H1 (cell line): ENCODE measurements around the gene TRIM44. TPM values are rescaled to one million over a fixed set of nuclear protein-coding genes. Genes with fewer than 3 reads are reported as not detected.

Source experiments
- CTCF ChIA-PET: fragments of 300-600 bp; sonication (Branson Sonifier 250); formaldehyde crosslinking; loops from one replicate; lab custom pipeline; 2021; ENCODE audit not compliant: partially characterized antibody; lab: Charles Lee
- POLR2A ChIA-PET: fragments of 300-600 bp; sonication (Branson Sonifier 250); formaldehyde crosslinking; loops from one replicate; lab custom pipeline; 2021; ENCODE audit warnings: inconsistent platforms; ENCODE audit not compliant: partially characterized antibody; lab: Charles Lee
- DNase-seq, 2 experiments: peaks; one replicate each; pipeline versions ENCODE4 v3.0.0 to v3.0.0-alpha.2; 2010 to 2022; ENCODE audit warnings: low spot score in 2 of 2, low read depth in 1 of 2, mixed read lengths in 1 of 2
- FAIRE-seq: peaks from 2 replicates; lab custom pipeline; 2011; peaks lifted over from hg19 to GRCh38; lab: Jason Lieb, UNC
- H2AFZ ChIP-seq: 2 replicates; pipeline ENCODE4 v1.8.1; 2012; ENCODE audit warnings: low read length, inconsistent platforms
- H2AK5ac ChIP-seq: 2 replicates; pipeline ENCODE4 v1.6.1; 2013; ENCODE audit warnings: low read depth, low read length
- H2BK120ac ChIP-seq: replicated peaks from 2 replicates; pipeline ENCODE3; 2013; ENCODE audit warnings: low read depth, low read length, inconsistent platforms
- H2BK12ac ChIP-seq: 2 replicates; pipeline ENCODE4 v1.6.1; 2013; ENCODE audit warnings: low read depth, low read length
- H2BK15ac ChIP-seq: 2 replicates; pipeline ENCODE4 v1.6.1; 2013; ENCODE audit warnings: low read length
- H2BK20ac ChIP-seq: 2 replicates; pipeline ENCODE4 v1.6.1; 2013; ENCODE audit warnings: low read length
- H2BK5ac ChIP-seq: 2 replicates; pipeline ENCODE4 v1.6.1; 2013; ENCODE audit warnings: low read depth, low read length
- H3K14ac ChIP-seq: 2 replicates; pipeline ENCODE4 v1.6.1; 2013; ENCODE audit warnings: inconsistent platforms; ENCODE audit not compliant: insufficient read length
- H3K18ac ChIP-seq: 2 replicates; pipeline ENCODE4 v1.6.1; 2013; ENCODE audit warnings: low read length; ENCODE audit errors: extremely low read depth
- H3K23ac ChIP-seq: 2 replicates; pipeline ENCODE4 v1.6.1; 2013; ENCODE audit warnings: inconsistent platforms; ENCODE audit not compliant: insufficient read length
- H3K23me2 ChIP-seq: 2 replicates; pipeline ENCODE4 v1.6.1; 2013; ENCODE audit warnings: low read depth, low read length
- H3K27ac ChIP-seq: 2 replicates; pipeline ENCODE4 v1.6.1; 2011; ENCODE audit warnings: low read depth, low read length, inconsistent platforms
- H3K27me3 ChIP-seq, 4 experiments: replicated peaks in 1 of 4; 1 replicate in 1 of 4; 2 replicates in 3 of 4; pipeline versions ENCODE4 v1.6.1 to v1.8.1; 2011 to 2013; ENCODE audit warnings: low read length in 3 of 4, mild to moderate bottlenecking in 3 of 4, inconsistent platforms in 2 of 4, mixed read lengths in 2 of 4, moderate library complexity in 1 of 4; ENCODE audit not compliant: control insufficient read depth in 3 of 4, insufficient read depth in 3 of 4; ENCODE audit errors: extremely low read depth in 1 of 4
- H3K36me3 ChIP-seq, 4 experiments: 2 replicates each; pipeline versions ENCODE4 v1.6.1 to v1.8.1; 2011 to 2013; ENCODE audit warnings: mild to moderate bottlenecking in 4 of 4, low read length in 3 of 4, moderate library complexity in 2 of 4, control low read depth in 1 of 4, inconsistent platforms in 1 of 4; ENCODE audit not compliant: insufficient read depth in 4 of 4, control insufficient read depth in 2 of 4
- H3K4ac ChIP-seq: replicated peaks from 2 replicates; pipeline ENCODE3; 2013; ENCODE audit warnings: low read length, low read depth, mixed read lengths, inconsistent platforms; ENCODE audit not compliant: insufficient read length
- H3K4me1 ChIP-seq, 4 experiments: replicated peaks in 1 of 4; 1 replicate in 1 of 4; 2 replicates in 3 of 4; pipeline versions ENCODE4 v1.6.1 to v1.8.1; 2011 to 2013; ENCODE audit warnings: low read length in 3 of 4, inconsistent platforms in 2 of 4, mixed read lengths in 1 of 4; ENCODE audit not compliant: insufficient read depth in 4 of 4, control insufficient read depth in 3 of 4
- H3K4me2 ChIP-seq, 2 experiments: 2 replicates each; pipeline versions ENCODE4 v1.6.1 to v1.8.1; 2011 to 2013; ENCODE audit warnings: low read depth in 2 of 2, low read length in 2 of 2, control low read depth in 1 of 2, inconsistent platforms in 1 of 2, mild to moderate bottlenecking in 1 of 2; ENCODE audit not compliant: insufficient read depth in 1 of 2
- H3K4me3 ChIP-seq, 4 experiments: fragments of 200-600, 300-600 bp in 1 of 4; sonication (generic), shearing (Covaris generic), sonication (Bioruptor Twin) in 1 of 4; 2 replicates each; pipeline versions ENCODE4 v1.5.1 to v1.8.1; 2011 to 2016; ENCODE audit warnings: low read length in 4 of 4, low read depth in 3 of 4, control low read depth in 2 of 4, inconsistent platforms in 2 of 4, mild to moderate bottlenecking in 2 of 4, mixed read lengths in 1 of 4, moderate library complexity in 1 of 4; ENCODE audit not compliant: insufficient read depth in 2 of 4; ENCODE audit errors: extremely low read depth in 1 of 4
- H3K56ac ChIP-seq: replicated peaks from 2 replicates; pipeline ENCODE3; 2013; ENCODE audit warnings: low read depth, mild to moderate bottlenecking, mixed read lengths, low read length, inconsistent platforms; ENCODE audit not compliant: insufficient read length
- H3K79me1 ChIP-seq: 2 replicates; pipeline ENCODE4 v1.6.1; 2013; ENCODE audit warnings: low read depth, low read length, control low read depth
- H3K79me2 ChIP-seq, 2 experiments: 2 replicates each; pipeline versions ENCODE4 v1.6.1 to v1.8.1; 2012 to 2013; ENCODE audit warnings: low read length in 2 of 2, mild to moderate bottlenecking in 2 of 2, inconsistent platforms in 1 of 2; ENCODE audit not compliant: insufficient read depth in 2 of 2, control insufficient read depth in 1 of 2
- H3K9ac ChIP-seq, 4 experiments: replicated peaks in 1 of 4; 1 replicate in 1 of 4; 2 replicates in 3 of 4; pipeline versions ENCODE4 v1.6.1 to v1.8.1; 2011 to 2013; ENCODE audit warnings: low read depth in 3 of 4, low read length in 3 of 4, control low read depth in 2 of 4, mild to moderate bottlenecking in 2 of 4, moderate library complexity in 2 of 4, inconsistent platforms in 1 of 4; ENCODE audit errors: extremely low read depth in 1 of 4
- H3K9me3 ChIP-seq, 2 experiments: 2 replicates each; pipeline versions ENCODE4 v1.6.1 to v1.8.1; 2012 to 2013; ENCODE audit warnings: mild to moderate bottlenecking in 2 of 2, moderate library complexity in 2 of 2, control low read depth in 1 of 2, inconsistent platforms in 1 of 2, low read depth in 1 of 2, low read length in 1 of 2, mixed read lengths in 1 of 2; ENCODE audit not compliant: insufficient read depth in 2 of 2
- H4K20me1 ChIP-seq, 2 experiments: replicated peaks in 1 of 2; 2 replicates each; pipeline versions ENCODE3 to v1.8.1; 2011 to 2013; ENCODE audit warnings: inconsistent platforms in 2 of 2, low read length in 2 of 2, mild to moderate bottlenecking in 1 of 2; ENCODE audit not compliant: insufficient read depth in 2 of 2, control insufficient read depth in 1 of 2
- H4K5ac ChIP-seq: 2 replicates; pipeline ENCODE4 v1.6.1; 2013; ENCODE audit warnings: low read length, low read depth, mixed read lengths, inconsistent platforms; ENCODE audit not compliant: insufficient read length
- H4K8ac ChIP-seq: 2 replicates; pipeline ENCODE4 v1.8.0; 2013; ENCODE audit warnings: mild to moderate bottlenecking, moderate library complexity, low read length, inconsistent platforms; ENCODE audit not compliant: insufficient read depth; ENCODE audit errors: extremely low read depth
- H4K91ac ChIP-seq: replicated peaks from 2 replicates; pipeline ENCODE3; 2013; ENCODE audit warnings: low read length, mixed read lengths, inconsistent platforms; ENCODE audit not compliant: insufficient read length
- CTBP2 ChIP-seq: IDR thresholded peaks from 2 replicates; pipeline ENCODE4 v1.7.0; 2011; ENCODE audit warnings: borderline replicate concordance, mild to moderate bottlenecking, moderate library complexity, mixed read lengths, low read length; ENCODE audit not compliant: insufficient read depth, insufficient read length
- CTCF ChIP-seq, 3 experiments: IDR thresholded peaks; 1 replicate in 2 of 3; 2 replicates in 1 of 3; pipeline versions ENCODE4 v1.5.1 to v1.6.1; 2011; ENCODE audit warnings: low read length in 3 of 3, mild to moderate bottlenecking in 3 of 3, inconsistent platforms in 2 of 3, low read depth in 1 of 3, moderate library complexity in 1 of 3; ENCODE audit not compliant: insufficient read depth in 1 of 3; ENCODE audit errors: control extremely low read depth in 1 of 3
- EZH2 ChIP-seq: fragments of 200-600 bp; sonication (generic); IDR thresholded peaks from 2 replicates; pipeline ENCODE4 v1.7.1; 2012; ENCODE audit warnings: low read depth, mild to moderate bottlenecking, moderate library complexity, low read length, inconsistent platforms; ENCODE audit not compliant: severe bottlenecking
- GABPA ChIP-seq: IDR thresholded peaks from 2 replicates; pipeline ENCODE4 v1.6.1; 2011; ENCODE audit warnings: mild to moderate bottlenecking, low read length, moderate library complexity, borderline replicate concordance; ENCODE audit not compliant: insufficient read depth
- NRF1 ChIP-seq: IDR thresholded peaks from 2 replicates; pipeline ENCODE4 v1.6.1; 2011; ENCODE audit warnings: mild to moderate bottlenecking, low read depth, low read length, improper control_type of control experiment
- WGBS, 2 experiments: shearing (Covaris generic) in 1 of 2; methylation state at CpG; one replicate each; pipeline versions ENCODE4 v1.1.6 to v1.1.7; 2013 to 2015; ENCODE audit warnings: low lambda C conversion rate in 2 of 2, mixed read lengths in 2 of 2, inconsistent platforms in 1 of 2, low coverage in 1 of 2, missing lambda C conversion rate in 1 of 2; ENCODE audit not compliant: insufficient replicate concordance in 2 of 2, insufficient coverage in 1 of 2, insufficient read length in 1 of 2; ENCODE audit errors: extremely low coverage in 1 of 2, missing lambda C conversion rate in 1 of 2; 5-methylcytosine and 5-hydroxymethylcytosine counted together
- polyA plus RNA-seq, 7 experiments: library from polyadenylated mRNA; depleted of rRNA in 3 of 7; stranded (reverse) in 5 of 7; unstranded in 2 of 7; fragments of >200 nt in 5 of 7; fragments of 200-250 nt in 2 of 7; gene quantifications; 1 replicate in 5 of 7; 2 replicates in 1 of 7; 4 replicates in 1 of 7; pipeline versions ENCODE4 v1.2.1 to v1.2.3, GENCODE V29; 2011 to 2013; ENCODE audit warnings: missing spikeins in 2 of 7, mixed read lengths in 2 of 7
- total RNA-seq: library from RNA; stranded (reverse); fragmentation: NEBNext Ultra II Directional; extraction: Animal tissue kit (Norgen Biotek cat#: 25700); gene quantifications from 2 replicates; pipeline ENCODE4 v1.2.1, GENCODE V29; 2021

Gene TRIM44
- total and polyA plus RNA-seq, 2 of the 8 experiments (the other 6 are each of a cell fraction or from before 2014, with no cell fraction given) = 13.9 to 34.4 TPM

GRCh38 chr11:35748644-35749043, 86.1 kb downstream of the TRIM44 start:
- TF ChIP-seq EZH2 (no peak), CTBP2 (no peak), GABPA (no peak), CTCF (IDR thresholded peaks at IDR 0.05; ENCODE audit: control extremely low read depth in 1 of 3, insufficient read depth in 1 of 3, low read depth in 1 of 3, low read length in 3 of 3) (no peak), NRF1 (no peak)
- Histone ChIP-seq H2AK5ac (no peak overlapping the region), H3K4ac (no peak overlapping the region), H3K4me3 (no peak overlapping the region), H2BK12ac (no peak overlapping the region), H2BK5ac (no peak overlapping the region), H2BK15ac (no peak overlapping the region), H3K4me1 (peaks cover 0 to 6% (median under 1%) of the 10 kb centered on the region in 4 experiments; a peak in 2 of 7 replicates), H3K79me1 (no peaks in the 10 kb centered on the region), H3K27me3 (no peaks in the 10 kb centered on the region), H3K4me2 (no peak overlapping the region), H3K23me2 (no peaks in the 10 kb centered on the region), H3K36me3 (no peaks in the 10 kb centered on the region), H4K8ac (no peak overlapping the region), H3K9me3 (no peaks in the 10 kb centered on the region), H3K56ac (no peak overlapping the region), H2AFZ (no peak overlapping the region), H4K20me1 (no peaks in the 10 kb centered on the region), H3K23ac (no peak overlapping the region), H2BK20ac (no peak overlapping the region), H4K5ac (no peak overlapping the region), H3K14ac (no peak overlapping the region), H3K18ac (no peak overlapping the region), H4K91ac (no peak overlapping the region), H3K9ac (no peak overlapping the region), H3K27ac (no peak overlapping the region), H2BK120ac (no peak overlapping the region), H3K79me2 (no peaks in the 10 kb centered on the region)
- FAIRE-seq (no peak), DNase-seq (no peak)
- ChIA-PET POLR2A (interaction anchor here (1.3 kb wide), 1 partner anchor 12 kb away, joined by 4 read pairs; no protein-coding TSS in a partner anchor), CTCF (interaction anchor here (0.5 to 3.7 kb wide), 5 partner anchors 14 to 74 kb away, joined by 3 to 14 read pairs (median 4); no protein-coding TSS in a partner anchor)
- 78% methylated on average over 1 of the region's 1 CpG; no CpG with 5 or more reads in 1 of the 2 experiments for WGBS, 2 experiments
